PFSK-1 (cell line): ENCODE results near the gene ST3GAL2.
A peak's percentile ranks its signal among the peaks of the same experiment; 100 is the strongest.

ENCODE experiments used
- FOXP2 ChIP-seq: optimal IDR thresholded peaks from 2 replicates; pipeline ENCODE3; 2011; ENCODE audit warnings: borderline replicate concordance, control low read depth, inconsistent platforms; ENCODE audit not compliant: insufficient read depth; ENCODE audit errors: extremely low read length, extremely low read depth
- POLR2AphosphoS5 ChIP-seq: IDR thresholded peaks from 2 replicates; pipeline ENCODE4 v1.6.1; 2012; ENCODE audit warnings: low read depth, mild to moderate bottlenecking, control low read depth, low read length, moderate library complexity
- SIN3A ChIP-seq: IDR thresholded peaks from 2 replicates; pipeline ENCODE4 v1.6.1; 2012; ENCODE audit warnings: mild to moderate bottlenecking, low read length, moderate library complexity, borderline replicate concordance; ENCODE audit not compliant: insufficient read depth
- TAF1 ChIP-seq: IDR thresholded peaks from 2 replicates; pipeline ENCODE4 v1.6.1; 2012; ENCODE audit warnings: low read length, control low read depth, borderline replicate concordance; ENCODE audit not compliant: insufficient read depth
- TF ChIP-seq, protein P1 (sequence below), 2 experiments: IDR thresholded peaks; 2 replicates each; pipeline versions ENCODE4 v1.6.1 to v1.8.0; 2011 to 2012; ENCODE audit warnings: low read depth in 2 of 2, low read length in 2 of 2, control low read depth in 1 of 2, inconsistent platforms in 1 of 2, mild to moderate bottlenecking in 1 of 2, moderate library complexity in 1 of 2; ENCODE audit not compliant: insufficient read depth in 1 of 2

ST3GAL2 gene

DNA sequence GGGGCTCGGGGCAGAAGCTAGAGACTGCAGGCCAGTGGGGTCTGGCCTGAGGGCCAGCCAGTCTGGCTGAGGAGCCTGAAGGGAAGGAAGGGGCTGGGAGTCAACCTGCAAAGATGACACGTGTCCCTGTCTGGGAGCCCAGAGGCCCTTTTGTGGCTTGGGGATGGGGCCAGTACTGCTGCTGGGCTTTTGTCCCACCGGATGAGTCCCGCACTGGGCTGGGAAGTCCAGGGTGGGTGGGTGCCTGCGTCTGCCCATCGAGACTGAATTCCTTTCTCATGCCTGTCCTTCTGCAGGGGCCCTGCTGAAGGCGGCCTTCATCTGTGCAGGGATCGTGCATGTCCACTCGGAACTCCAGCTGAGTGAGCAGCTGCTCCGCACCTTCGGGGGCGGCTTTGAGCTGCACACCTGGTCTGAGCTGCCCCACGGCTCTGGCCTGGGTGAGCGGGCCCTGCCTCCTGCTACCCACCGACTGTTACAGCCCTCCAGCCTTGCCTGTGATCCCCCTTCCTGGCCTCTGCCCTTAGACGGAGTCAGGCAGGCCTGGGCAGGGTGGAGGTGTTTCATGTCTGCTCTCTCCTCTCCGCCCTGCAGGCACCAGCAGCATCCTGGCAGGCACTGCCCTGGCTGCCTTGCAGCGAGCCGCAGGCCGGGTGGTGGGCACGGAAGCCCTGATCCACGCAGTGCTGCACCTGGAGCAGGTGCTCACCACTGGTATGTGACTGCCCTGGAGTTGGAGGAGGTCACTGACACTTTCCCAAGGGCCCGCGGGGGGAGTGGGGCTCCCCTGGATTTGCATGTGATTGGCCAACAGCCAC is 36.4 kb upstream of the ST3GAL2 start:
- TF ChIP-seq, protein P1, sequence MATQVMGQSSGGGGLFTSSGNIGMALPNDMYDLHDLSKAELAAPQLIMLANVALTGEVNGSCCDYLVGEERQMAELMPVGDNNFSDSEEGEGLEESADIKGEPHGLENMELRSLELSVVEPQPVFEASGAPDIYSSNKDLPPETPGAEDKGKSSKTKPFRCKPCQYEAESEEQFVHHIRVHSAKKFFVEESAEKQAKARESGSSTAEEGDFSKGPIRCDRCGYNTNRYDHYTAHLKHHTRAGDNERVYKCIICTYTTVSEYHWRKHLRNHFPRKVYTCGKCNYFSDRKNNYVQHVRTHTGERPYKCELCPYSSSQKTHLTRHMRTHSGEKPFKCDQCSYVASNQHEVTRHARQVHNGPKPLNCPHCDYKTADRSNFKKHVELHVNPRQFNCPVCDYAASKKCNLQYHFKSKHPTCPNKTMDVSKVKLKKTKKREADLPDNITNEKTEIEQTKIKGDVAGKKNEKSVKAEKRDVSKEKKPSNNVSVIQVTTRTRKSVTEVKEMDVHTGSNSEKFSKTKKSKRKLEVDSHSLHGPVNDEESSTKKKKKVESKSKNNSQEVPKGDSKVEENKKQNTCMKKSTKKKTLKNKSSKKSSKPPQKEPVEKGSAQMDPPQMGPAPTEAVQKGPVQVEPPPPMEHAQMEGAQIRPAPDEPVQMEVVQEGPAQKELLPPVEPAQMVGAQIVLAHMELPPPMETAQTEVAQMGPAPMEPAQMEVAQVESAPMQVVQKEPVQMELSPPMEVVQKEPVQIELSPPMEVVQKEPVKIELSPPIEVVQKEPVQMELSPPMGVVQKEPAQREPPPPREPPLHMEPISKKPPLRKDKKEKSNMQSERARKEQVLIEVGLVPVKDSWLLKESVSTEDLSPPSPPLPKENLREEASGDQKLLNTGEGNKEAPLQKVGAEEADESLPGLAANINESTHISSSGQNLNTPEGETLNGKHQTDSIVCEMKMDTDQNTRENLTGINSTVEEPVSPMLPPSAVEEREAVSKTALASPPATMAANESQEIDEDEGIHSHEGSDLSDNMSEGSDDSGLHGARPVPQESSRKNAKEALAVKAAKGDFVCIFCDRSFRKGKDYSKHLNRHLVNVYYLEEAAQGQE (IDR thresholded peaks at IDR 0.05; ENCODE audit: insufficient read depth in 1 of 2, low read depth in 2 of 2, low read length in 2 of 2) = no peak
- no peak for TF ChIP-seq SIN3A

DNA sequence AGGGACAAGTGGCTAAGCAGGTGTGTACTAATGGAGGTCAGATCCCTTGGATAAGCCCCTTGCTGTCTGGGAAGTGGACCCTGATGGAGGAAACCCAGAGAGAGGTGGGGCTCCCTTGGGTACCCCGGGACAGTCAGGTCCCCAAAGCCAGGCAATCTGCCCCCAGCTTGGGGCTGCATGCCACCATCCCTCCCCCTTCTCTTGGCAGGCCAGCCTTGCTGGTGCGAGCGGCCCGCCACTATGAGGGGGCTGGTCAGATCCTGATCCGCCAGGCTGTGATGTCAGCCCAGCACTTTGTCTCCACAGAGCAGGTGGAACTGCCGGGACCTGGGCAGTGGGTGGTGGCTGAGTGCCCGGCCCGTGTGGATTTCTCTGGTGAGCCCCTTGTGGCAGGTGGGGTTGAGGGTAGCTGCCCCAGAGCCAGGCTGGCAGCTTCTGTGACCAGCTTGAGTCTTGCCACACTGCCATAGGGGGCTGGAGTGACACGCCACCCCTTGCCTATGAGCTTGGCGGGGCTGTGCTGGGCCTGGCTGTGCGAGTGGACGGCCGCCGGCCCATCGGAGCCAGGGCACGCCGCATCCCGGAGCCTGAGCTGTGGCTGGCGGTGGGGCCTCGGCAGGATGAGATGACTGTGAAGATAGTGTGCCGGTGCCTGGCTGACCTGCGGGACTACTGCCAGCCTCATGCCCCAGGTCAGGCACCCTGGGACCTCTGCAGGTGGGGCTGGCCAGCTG is 35.6 kb upstream of the ST3GAL2 start:
- TF ChIP-seq FOXP2 (no peak), POLR2AphosphoS5 (no peak)

DNA sequence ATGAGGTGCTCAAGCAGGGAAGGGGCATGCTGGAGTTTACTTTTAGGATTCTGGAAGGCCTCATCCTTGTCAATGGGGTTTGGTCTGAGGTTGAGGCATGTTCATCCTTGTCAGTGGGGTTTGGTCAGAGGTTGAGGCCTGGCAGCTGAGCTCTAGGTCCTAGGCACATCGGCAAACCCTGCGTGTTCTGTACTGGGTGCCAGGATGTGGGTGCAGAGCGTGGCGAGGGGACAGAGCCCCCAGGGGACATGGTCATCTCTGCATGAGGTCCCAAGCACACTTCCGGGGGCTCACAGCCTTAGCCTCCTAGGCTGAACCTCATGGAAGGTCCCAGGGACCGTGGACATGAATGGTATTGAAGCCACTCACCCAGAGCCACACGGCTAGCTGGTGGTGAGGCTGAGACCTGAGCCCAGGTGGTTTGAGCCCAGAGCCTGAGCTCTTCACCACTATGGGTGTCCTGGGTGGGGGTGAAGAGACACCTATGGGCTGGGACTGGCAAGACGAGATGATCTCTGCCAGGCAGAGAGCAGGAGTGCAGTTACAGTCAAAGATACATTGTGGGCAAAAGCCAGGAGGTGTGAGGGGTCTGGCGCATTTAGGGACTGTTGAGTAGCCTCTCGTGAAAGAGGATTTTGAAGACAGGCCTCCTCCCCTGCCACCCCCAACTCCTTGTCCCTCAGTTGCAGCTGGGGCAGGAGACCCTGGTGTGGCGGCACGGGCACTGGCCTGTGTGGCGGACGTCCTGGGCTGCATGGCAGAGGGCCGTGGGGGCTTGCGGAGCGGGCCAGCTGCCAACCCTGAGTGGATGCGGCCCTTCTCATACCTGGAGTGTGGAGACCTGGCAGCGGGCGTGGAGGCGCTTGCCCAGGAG is 34.8 kb upstream of the ST3GAL2 start:
- TF ChIP-seq FOXP2 = no peak
- no peak for TF ChIP-seq TAF1
- TF ChIP-seq SIN3A = no peak
- TF ChIP-seq, protein P1 (IDR thresholded peaks at IDR 0.05; ENCODE audit: insufficient read depth in 1 of 2, low read depth in 2 of 2, low read length in 2 of 2) = no peak
- no peak for TF ChIP-seq POLR2AphosphoS5

DNA sequence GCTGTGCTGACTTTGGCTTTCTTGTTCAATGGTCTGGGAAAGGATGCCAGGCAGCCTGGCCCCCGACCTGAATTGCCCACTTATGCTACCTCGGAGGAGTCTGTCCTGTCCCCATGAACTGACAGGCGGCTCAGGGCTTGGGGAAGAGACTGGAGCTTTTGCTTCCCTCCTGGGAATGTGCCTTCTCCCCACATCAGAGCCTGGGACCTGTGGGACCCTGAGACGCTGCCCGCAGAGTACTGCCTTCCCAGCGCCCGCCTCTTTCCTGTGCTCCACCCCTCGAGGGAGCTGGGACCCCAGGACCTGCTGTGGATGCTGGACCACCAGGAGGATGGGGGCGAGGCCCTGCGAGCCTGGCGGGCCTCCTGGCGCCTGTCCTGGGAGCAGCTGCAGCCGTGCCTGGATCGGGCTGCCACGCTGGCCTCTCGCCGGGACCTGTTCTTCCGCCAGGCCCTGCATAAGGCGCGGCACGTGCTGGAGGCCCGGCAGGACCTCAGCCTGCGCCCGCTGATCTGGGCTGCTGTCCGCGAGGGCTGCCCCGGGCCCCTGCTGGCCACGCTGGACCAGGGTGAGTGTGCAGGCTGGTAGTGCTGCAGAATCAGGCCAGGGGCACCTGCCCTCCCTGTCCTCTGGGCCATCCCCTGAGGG is 34.0 kb upstream of the ST3GAL2 start:
- TF ChIP-seq, protein P1 (IDR thresholded peaks at IDR 0.05; ENCODE audit: insufficient read depth in 1 of 2, low read depth in 2 of 2, low read length in 2 of 2) = no peak
- TF ChIP-seq FOXP2 (no peak), TAF1 (no peak), POLR2AphosphoS5 (no peak), SIN3A (no peak)

DNA sequence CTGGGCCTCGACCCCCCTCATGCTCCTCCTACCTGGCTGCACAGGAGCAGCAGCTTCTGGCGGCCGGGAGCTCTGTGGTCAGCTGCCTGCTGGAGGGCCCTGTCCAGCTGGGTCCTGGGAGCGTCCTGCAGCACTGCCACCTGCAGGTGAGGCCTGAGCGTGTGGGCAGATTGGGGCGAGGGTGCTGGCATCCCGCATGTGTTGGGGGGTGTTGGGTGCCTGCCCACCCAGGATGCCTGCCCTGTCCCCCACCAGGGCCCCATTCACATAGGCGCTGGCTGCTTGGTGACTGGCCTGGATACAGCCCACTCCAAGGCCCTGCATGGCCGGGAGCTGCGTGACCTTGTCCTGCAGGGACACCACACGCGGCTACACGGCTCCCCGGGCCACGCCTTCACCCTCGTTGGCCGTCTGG is 32.0 kb upstream of the ST3GAL2 start:
- TF ChIP-seq SIN3A = no peak
- TF ChIP-seq FOXP2 = peak; percentile 40
